Ovary (tissue), 3 donors: ENCODE results near the gene RABEPK.

Experiments
- EP300 ChIP-seq: sonication (generic); formaldehyde crosslinking; IDR thresholded peaks from one replicate; pipeline ENCODE4 v1.6.1; 2017; ENCODE audit warnings: antibody characterized with exemption
- TF ChIP-seq, protein P1 (sequence below), 3 donors: fragments of 450-650 bp in 2 of 3; fragments of 200-600 bp in 1 of 3; IDR thresholded peaks; one replicate each; pipeline versions ENCODE4 v1.5.1 to v1.8.0; 2016 to 2022; ENCODE audit warnings: antibody characterized with exemption in 3 of 3, mild to moderate bottlenecking in 1 of 3
- donor health status: DM: no; HTN: no; CAD: no.

DNA sequence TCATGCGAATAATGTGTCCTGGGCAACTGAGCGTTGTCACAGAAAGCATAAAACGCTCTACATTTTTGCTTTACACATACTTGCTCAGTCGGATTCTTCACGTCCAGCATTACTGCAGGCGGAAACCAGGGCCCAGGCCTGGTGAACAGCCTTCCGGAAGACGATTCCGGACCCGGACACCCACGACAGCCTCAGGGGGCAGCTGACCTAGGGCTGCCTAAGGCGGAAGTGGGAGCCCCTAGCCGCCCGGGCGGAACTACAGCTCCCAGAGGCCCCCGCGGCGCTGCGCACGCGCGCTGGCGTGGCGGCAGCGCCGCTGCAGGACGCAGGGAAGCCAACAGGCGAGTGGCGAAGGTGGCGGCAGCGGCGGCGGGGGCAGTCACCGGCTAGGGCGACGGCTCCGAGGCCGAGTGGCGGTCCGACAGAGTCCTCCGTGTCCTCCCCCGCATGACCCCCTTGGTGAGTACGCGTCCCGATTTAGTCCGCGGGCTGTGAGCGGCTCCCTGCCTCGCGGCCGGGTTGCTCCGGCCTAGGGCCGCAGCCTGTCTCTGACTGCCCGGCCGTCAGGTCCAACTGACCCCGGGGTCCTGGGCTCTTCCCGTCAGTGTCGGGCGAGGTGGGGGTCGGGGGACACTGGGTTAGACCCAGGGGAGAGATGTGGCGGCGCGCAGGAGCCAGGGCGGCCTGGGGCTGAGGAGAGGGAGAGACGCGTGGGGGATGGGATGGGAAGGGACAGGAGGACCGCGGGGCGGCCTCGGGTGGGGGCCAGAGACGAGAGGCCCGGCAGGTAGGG is 61.4 kb downstream of the RABEPK start, which contains the start of gene GAPVD1:
- no peak for TF ChIP-seq EP300
- TF ChIP-seq, protein P1, sequence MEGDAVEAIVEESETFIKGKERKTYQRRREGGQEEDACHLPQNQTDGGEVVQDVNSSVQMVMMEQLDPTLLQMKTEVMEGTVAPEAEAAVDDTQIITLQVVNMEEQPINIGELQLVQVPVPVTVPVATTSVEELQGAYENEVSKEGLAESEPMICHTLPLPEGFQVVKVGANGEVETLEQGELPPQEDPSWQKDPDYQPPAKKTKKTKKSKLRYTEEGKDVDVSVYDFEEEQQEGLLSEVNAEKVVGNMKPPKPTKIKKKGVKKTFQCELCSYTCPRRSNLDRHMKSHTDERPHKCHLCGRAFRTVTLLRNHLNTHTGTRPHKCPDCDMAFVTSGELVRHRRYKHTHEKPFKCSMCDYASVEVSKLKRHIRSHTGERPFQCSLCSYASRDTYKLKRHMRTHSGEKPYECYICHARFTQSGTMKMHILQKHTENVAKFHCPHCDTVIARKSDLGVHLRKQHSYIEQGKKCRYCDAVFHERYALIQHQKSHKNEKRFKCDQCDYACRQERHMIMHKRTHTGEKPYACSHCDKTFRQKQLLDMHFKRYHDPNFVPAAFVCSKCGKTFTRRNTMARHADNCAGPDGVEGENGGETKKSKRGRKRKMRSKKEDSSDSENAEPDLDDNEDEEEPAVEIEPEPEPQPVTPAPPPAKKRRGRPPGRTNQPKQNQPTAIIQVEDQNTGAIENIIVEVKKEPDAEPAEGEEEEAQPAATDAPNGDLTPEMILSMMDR (IDR thresholded peaks at IDR 0.05) = peak; percentile 53 to 74 (median 74)
